Measurements from ENCODE around the gene ZBTB46.

ZBTB46 gene

DNA sequence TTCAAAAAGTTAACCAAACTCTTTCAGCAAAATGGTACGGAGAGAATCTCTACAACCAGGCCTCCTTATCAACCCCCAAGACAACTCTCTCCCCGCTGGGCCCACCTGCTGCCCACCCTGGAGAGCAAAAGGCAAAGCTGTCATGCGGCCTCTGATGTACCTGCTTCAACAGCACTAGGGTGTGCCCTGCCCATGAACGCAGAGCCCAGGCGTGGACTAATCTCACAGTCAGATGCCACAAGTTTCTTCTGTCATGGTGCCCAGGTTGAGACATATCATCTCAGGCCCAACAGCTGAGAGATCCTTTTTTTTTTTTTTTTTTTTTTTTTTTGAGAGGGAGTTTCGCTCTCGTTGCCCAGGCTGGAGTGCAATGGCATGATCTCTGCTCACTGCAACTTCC lies 65.2 kb downstream of the ZBTB46 start:
- no peak for DNase-seq

DNA sequence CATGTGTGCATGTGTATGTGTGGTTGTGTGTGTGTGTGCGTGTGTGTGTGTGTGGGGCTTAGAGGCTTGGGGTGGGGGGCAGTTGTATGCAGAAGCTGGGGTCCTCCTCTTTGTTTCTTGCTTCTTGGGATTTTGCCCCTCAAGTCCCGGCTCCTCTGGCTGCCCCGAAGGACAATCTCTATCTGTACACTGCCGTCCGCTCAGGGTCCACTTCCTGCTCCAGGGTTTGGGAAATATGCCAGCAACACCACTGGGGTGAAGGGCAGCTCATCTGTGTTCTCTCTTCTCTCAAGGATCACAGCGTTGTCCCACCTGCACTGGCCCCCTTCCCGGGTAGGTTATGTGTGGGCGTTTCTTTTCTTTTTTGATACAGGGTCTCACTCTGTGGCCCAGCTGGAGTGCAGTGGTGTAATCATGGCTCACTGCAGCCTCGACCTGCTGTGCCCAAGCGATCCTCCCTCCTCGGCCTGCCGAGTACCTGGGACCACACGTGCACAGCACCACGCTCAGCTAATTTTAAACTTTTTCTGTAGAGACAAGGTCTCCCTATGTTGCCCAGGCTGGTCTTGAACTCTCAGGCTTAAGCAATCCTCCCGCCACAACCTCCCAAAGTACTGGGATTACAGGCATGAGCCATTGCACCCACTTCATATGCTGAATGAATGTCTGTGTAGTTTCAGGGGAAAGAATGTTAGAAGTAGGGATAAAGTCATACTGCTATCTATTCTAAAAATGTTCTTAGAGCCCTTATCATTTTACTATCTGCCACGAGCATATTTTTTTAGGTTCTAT lies 65.8 kb downstream of the ZBTB46 start:
- DNase-seq = no peak

- DNase-seq = no peak
These were observed 71.6 kb downstream of the ZBTB46 start for GRCh38 chr20:63759377-63759901.

DNA sequence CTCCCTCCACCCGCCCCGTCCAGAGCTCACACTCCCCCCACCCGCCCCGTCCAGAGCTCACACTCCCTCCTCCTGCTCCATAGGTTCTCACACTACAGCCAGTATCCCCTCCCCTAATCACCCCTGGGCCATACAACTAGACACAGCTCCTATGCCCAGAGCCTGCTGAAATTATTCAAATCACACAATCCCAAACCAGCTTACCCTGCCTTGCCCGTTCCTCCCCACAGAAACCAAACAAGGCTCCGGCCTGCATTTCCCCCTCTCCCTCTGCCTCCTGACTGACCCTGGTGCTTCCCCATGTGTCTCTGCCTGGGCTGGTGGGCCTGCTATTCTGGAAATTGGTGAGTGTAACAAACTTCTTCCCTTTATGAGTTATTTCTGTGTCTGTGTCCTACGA lies 72.9 kb downstream of the ZBTB46 start:
- no peak for DNase-seq

DNA sequence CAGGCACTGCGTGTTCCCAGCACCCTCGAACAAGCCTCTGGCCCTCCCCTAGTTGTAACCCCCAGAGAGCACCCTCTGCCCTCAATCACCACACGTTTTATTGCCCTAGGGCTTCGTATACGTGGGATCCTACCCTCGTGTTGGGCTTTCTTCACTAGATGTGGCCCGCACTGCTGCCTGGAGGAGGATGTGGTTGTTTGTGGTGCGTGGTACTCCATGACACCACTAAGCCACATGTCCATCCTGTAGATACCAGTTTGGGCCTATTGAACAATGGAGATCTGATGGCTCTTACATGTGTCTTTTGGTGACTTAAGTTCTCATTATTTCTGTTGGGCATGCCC lies 74.4 kb downstream of the ZBTB46 start:
- no peak for DNase-seq

GRCh38 chr20:63755933-63756647 lies 75.0 kb downstream of the ZBTB46 start:
- no peak for DNase-seq

DNA sequence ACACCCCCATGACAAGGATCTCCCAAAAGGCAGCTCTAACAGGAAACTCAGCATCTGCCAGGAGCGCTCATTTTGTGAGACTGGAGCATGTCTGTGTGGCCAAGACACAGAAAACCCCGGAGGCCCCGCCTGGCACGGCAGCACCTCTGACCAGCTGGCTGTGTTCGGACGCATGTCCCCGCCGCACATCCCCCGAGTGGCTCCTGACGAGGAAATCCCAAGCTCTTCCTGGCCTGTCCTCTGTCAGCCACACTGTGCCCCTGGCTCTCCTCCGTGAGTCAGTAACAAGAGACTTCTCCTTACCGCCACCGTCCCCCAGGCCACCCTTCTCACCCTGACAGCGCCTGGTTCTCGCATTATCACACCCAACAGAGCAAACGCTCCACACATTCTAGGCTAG lies 77.1 kb downstream of the ZBTB46 start:
- no peak for DNase-seq

DNA sequence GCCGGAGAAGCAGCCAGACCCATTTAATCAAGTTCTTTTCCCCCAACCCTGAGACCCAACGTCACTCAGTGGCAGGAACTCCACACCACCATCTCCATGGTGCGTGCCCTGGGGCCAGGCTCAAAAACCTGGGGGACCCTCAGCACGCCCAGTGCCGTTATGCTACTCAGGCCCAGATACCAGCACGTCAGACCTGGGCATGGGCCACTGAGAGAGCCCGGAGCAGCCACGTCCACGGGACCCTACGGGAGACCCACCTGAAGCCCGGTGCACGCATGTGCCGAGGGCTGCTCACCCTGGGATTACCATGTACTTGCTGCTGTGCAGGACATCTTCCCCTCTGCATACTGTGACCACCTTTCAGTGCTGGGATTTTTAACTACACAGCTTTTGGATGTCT lies 77.7 kb downstream of the ZBTB46 start:
- DNase-seq = no peak

GRCh38 chr20:63752411-63753101 lies 78.5 kb downstream of the ZBTB46 start:
- DNase-seq = no peak

GRCh38 chr20:63751471-63752271 lies 79.4 kb downstream of the ZBTB46 start:
- no peak for DNase-seq

GRCh38 chr20:63750807-63751470 lies 80.1 kb downstream of the ZBTB46 start:
- no peak for DNase-seq

DNA sequence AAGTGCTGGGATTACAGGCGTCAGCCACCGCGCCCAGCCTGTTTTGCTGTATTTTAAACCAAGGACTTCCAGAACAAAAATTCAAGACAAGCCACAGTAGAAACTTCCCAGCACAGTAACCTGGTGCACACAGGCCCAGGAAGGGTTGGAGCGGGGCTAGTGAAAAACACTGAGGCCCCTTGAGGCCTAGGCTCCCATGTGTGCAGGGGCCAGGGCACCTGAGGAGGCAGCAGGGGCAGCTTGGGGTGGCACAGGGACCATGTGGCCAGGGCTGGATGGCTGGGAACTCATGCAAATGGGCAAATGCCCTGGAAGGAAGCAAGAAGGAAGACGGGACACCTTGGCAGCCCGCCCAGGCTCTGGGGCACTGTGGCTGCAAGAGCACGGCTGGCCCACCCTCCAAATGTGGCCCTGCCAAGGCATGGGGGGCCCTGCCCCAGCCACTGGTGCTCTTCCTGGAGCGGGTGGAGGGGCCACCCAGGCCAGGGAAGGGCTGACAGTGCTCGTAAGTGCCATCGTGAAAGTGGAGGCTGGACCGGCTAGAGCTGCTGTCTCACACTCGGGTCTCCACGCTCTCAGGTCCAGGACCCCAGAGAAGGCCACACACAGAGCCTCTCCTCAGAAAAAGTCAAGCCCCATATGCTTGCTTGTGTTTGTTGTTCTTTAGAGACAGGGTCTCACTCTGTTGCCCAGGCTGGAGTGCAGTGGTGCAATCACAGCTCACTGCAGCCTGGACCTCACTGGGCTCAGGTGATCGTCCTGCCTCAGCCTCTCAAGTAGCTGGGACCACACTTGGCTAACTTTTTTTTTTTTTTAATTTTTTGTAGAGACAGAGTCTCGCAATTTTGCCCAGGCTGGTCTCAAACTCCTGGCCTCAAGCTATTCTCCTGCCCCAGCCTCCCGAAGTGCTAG lies 81.2 kb downstream of the ZBTB46 start:
- no peak for DNase-seq

DNA sequence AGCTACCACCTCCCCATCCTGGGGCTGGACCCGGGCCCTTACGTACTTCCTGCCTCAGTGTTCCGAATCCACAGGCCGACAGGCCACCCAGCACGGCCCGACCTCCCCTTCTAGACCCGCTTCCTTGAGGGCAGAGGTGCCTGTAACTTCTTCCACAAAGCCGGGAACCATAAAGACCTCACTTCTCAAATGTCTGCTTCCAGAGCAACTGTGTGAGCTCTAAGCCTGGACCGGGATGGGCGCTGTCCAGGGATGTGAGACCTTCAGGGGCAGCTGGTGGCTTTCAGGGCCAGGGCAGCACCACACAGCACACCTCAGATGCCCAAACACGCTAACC lies 82.2 kb downstream of the ZBTB46 start:
- no peak for DNase-seq

GRCh38 chr20:63748070-63748933 lies 82.8 kb downstream of the ZBTB46 start:
- DNase-seq = no peak

DNA sequence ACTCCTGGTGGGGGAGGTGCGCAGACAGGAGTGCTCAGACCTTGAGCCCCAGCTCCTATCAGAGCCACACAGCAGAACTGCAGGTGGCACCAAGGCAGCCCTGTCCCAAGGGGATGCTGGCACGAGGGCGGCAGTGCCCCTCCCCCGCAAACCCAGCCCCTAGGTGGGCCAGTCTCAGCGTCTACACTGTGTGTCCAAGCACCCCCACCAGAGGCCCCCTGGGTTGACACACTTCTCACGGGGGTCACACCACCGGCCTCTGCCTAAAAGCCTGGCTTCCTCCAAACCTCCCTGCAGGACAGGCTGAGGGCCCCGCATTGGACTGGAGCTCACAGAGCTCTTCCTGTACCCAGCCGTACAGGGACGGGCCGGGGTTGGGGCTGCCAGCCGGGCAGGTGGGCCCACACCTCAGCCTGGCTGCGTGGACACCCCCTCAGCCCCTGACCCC lies 83.4 kb downstream of the ZBTB46 start:
- DNase-seq = no peak

- DNase-seq = no peak
These were observed 84.2 kb downstream of the ZBTB46 start for GRCh38 chr20:63746751-63747315.

DNA sequence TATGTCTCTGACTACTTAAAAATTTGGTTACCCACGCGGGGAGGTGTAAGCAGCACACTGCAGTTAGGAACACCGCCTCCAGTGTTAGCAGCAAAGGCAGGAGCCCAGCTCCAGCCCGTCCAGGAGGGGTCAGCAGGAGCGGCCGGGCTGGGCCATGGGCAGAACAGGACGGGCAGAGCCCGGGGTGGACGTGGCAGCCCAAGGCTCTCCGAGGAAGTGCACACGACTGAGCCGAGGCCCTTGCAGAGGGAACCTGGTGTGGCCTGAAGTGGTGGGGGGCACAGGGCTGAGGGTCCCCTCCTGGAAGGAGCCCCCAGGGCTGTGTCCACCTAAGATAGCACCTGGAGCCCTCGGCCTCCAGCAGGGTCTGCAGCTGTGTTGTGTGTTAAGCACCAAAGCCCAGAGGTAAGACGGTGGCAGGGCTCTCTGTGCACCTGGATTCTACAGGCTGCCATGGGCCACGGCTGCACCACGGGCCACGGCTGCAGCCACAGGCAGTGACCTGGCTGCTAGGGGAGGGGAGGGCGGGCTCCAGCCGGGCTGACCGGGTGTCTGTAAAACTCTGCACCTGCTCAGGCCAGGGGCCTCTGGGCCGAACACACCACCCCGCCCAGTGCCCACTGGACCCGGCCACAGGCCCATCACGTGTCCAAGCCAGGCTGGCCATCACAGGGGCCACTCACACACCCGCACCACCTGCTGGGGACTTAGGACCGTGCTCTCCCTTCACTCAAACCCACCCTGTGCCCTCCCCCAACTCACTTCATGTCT lies 84.9 kb downstream of the ZBTB46 start:
- DNase-seq = no peak

DNA sequence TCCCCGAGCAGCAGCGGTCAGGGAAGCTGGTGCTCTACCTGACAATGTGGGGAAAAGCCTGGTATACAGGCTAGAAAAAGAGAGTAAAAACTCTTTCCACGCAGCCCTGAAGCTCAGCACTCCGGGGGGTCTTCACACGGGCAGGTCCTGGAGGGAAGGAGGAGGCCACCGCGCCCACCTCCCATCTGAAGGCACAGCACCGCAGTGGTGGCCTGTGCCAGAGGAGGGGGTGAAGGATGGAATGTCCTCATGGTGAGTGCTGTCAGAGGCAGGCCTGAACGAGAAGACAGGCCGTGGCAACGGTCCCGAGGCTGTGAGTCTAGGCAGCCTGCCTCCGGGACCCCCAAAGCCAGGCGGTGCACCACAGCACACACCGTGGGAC lies 85.6 kb downstream of the ZBTB46 start:
- no peak for DNase-seq

All from femur (tissue), 1 donor.